Activated CD8-positive, alpha-beta memory T cell treated with anti-CD3 and anti-CD28 coated beads, Interleukin-2, amount 50 U/mL, for 1 hour (primary cell): ENCODE data around the gene SHC1.

ENCODE experiments used
- DNase-seq: peaks from one replicate; pipeline ENCODE4 v3.0.0-alpha.2; 2020; ENCODE audit errors: extremely low read depth

The SHC1 gene

DNA sequence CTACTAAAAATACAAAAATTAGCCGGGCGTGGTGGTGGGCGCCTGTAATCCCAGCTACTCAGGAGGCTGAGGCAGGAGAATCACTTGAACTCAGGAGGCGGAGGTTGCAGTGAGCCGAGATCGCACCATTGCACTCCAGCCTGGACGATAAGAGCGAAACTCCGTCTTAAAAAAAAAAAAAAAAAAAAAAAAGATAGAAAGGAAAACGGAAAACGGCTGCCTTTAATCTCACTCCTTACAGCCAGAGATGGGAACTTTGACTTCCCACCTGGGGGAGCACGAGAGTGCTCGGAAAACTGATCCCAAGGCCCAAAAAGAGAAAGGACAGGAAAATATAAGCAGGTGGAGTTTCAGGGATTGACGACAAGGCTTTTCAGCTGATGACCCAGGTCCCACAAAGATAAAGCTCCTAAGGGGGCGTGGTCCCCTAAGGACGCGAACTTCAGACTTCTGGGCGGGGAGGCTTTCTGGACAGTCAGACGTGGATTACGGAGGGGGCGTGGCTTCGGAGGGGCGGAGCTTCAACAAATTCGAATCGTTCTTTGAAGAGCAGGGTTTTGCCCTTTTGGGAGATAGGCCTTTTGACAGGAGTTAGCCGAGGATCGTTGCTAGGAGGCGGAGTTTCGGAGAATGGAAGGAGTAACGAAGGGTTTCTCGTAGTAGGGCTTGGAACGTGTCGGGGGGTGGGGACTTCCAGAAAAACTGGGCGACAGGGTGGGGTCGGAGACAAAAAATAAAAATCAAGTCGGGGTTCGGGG, 3.0 kb upstream of the SHC1 start:
- DNase-seq: peak; percentile 61

DNA sequence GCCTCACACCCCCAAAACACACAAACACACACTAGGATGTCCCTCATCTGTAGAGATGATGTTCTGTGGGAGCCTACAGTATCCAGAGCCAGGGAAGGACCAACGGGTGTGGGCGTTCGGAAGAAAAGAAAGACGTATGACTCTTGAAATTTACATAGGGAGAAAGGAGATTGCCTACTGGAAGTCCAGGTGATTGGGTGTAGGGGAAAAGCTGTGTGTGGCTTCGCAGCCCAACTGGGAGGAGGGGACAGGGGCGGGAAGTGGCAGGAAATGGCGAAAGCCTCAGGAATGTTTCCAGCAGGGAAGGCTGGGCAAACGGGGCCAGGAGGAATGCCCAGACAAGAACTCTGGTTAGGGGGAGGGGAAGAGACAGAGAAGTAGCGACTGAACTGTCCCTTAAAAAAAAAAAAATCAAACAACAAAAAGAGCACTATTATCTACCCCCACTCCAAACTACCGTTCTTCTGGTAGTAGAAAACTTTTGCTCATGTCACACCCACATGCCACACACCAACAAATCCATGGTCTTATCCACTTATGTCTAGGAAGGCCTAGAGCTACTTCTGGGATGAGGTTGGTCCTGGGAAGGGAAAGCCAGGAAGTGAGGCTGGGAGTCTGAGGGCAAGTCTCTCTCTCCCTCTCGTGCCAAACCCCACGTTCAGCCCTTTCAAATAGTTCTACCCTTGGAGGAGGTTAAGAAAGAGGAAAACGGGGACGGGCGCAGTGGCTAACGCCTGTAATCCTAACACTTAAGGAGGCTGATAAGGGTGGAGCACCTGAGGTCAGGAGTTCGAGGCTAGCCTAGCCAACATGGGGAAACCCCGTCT, 2.2 kb upstream of the SHC1 start:
- DNase-seq: no peak

DNA sequence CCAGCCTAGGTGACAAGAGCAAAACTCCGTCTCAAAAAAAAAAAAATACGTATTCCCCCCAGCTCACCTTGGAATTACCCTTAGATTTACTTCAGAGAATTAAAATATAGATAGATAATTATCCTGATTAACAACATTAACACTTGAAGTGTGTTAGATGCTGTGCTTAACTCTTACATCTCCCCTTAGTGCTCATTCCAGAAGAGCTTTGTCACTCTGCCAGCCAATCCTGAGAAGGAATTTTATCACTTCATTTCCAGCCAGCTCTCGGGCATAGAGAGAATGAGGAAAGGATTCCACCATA, 1.6 kb upstream of the SHC1 start:
- DNase-seq: no peak

DNA sequence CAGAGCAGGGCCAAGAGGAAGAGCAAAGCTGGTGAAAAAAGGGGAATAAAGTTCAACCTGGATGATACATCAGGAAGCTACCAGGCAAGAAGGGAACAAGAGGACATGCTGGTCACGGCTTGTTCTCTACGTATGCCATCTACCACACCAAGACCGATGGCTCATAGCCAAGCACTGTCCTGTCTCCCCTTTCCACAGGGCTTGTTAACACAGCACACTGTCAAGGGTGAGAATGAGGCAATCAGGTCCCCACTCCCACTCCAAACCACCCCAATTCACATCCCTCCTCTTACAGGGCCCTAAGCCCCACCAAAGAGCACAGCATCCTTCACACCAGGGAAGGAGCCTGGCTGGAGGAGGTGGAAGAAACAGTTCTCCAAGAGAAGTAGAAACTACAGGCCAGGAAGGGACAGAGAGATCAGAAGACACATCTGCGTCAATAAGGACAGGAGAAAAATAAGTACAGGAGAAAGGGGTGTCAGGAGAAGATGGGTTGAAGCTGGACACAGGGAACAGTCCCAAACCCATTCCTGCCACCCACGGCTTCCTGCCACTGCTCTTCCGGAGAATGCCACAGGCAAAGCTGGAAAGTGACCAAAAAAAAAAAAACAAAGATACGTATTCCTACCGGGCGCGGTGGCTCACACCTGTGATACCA, 923 bp upstream of the SHC1 start:
- DNase-seq: no peak

DNA sequence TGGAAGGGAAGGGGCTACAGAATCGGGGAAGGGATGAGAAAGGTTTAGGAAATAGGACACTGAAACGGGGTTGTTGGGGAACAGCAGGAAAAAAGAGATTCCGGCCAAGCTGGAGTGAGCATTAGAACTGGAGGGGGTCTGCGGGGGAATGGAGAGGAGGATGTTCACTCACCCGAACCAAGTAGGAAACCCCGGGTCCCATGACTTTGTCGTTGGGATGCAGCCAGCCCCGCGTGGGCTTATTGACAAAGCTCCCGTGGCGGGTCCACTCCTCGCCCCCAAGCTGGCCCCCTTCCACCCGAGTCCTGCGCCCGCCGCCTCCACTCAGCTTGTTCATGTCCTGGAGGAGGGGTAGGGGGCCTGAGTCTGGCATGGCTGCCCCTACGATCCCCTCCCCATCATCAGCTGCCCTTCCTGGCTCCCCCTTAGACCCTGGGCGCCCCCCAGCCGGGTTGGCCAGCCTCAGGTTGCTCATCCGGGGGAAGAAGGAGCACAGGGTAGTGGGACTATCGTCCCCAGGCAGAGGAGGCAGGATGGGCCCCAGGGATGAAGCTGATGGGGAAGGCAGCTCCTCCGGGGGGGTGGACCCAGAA, 591 bp downstream of the SHC1 start:
- DNase-seq: no peak

DNA sequence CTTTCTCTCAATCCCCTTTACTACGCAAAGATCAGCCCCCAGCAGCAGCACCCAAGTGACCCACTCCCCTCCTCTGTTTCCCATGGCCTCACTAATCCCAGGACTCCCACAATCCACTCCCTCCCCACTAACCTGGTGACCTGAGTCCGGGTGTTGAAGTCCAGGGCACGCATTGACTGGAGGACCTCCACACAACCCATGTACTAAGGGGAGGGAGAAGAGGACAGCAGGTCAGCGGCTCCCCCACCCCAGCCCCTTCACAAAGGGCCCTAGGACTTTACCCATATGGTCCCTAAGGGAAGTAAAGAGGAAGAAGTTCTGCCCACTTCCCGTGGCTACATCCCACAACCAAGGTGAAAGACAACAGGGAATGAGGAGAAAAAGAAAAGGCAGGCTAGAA, 1.3 kb downstream of the SHC1 start:
- no peak for DNase-seq

DNA sequence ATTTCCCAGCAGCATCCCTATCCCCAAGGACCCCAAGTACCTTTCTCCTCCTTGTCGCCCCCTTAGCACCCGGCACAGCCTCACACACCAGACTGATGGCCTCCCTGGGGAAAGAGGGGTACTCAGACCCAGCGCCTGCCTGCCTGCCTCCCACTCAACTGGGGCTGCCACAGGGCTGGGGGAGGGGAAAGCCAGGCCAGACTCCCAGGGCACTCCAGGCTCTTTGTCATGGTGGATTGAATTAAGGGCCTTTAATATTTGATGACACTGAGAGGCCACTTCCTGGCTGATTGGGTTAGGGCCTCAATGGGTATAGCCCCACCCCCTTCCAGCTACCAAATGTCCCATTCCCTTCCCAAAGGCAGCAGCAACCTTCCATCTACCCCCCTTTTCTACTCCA, 1.8 kb downstream of the SHC1 start:
- no peak for DNase-seq

DNA sequence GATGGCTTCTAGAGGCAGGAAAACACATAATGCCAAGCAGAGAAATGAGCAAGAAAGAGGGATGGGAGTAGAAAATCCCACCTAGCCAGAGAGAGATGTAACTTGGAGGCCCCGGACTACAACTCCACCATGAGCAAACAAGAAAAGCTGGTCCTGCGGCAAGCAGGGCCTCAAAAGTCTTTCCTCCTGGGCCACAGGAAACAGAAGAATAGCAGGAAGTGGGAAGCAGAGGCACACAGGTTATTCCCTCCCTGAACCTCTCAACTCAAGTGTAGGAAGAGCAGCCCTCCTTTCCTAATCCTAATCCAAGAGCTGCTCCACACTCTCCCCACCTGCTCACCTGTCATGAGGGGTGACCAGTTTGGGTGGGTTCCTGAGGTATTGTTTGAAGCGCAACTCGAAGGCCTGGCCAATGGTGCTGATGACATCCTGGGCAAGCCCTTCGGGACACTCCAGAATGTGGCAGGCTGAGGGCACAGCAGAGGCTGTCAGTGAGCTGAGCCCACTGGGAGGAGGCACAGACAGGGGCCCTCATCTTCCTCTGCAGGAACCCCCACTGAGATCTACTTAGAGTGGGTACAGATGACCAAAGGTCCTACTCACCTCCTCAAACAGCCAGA, 3.1 kb downstream of the SHC1 start:
- DNase-seq: no peak

DNA sequence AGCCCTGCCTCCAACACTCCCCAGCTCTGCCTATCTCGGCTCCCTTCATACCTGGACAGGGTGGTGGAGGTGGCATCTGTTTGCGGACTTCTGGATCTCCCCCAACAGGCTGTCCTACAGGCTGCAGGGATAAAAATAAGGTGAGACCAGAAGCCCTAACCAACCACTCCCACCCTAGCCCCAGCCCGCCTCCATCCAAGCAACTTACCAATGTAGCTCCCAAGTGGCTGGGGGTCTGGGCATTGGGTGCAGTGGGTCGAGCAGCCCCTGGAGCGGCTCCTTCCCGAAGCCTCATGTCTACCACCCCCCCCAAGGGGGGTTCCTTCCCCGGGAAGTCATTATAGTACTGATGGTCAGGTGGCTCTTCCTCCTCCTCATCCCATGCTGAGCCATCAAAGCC, 4.4 kb downstream of the SHC1 start:
- no peak for DNase-seq

DNA sequence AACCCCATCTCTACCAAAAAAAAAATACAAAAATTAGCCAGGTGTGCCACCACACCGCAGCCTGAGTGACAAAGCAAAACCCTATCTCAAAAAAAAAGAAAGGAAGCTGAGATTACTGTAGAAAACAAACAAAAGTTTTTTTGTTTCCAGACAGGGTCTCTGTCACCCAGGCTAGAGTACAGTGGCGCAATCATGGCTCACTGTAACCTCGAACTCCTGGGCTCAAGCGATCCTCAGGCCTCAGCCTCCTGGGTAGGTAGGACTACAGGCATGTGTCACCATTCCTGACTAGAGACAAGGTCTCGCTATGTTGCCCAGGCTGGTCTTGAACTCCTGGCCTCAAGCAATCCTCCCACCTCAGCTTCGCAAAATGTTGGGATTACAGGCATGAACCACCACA, 6.2 kb downstream of the SHC1 start:
- DNase-seq: no peak

DNA sequence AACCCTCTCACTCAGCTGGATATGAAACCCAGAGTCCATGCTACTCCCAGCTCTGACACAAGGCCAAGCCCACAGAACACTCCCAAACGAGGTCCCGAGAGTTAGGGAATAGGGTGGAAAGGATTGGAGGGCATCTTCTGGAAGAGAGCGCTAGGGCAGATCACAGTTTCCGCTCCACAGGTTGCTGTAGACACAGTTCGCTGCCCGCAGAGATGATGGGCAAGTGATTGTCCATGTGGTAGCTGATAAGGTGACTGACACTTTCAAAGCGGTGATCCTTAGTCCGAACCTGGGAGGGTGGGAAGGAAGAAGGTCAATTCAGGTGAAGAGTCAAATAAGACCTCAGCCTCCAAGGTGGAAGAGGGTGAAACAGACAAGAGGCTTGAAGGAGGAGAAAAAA, 6.9 kb downstream of the SHC1 start:
- no peak for DNase-seq

DNA sequence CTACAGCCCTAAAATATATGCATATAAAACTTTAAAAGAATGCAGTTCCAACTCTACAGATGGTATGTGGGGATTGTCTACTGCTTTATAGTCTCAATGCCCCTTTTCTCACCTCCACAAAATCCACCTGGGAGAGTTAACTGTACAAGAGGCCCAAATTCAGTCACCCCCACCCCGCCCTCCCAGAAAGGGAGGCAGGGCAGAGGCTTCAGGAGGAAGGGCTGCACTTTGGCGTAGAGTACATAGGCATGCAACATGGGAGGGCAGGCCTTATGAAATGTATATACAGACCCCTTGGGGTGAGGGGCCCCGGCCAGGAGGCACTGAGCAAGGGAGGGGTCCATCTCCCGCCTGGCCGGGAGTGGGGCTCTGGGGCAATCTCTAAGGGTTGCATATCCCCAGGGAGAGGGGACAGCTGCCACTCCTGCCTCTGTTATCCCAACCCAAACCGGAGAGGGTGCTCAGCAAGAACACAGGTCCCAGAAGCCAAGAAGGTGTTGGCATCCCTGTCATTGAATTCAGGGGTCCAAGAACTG, 7.7 kb downstream of the SHC1 start:
- DNase-seq: no peak

DNA sequence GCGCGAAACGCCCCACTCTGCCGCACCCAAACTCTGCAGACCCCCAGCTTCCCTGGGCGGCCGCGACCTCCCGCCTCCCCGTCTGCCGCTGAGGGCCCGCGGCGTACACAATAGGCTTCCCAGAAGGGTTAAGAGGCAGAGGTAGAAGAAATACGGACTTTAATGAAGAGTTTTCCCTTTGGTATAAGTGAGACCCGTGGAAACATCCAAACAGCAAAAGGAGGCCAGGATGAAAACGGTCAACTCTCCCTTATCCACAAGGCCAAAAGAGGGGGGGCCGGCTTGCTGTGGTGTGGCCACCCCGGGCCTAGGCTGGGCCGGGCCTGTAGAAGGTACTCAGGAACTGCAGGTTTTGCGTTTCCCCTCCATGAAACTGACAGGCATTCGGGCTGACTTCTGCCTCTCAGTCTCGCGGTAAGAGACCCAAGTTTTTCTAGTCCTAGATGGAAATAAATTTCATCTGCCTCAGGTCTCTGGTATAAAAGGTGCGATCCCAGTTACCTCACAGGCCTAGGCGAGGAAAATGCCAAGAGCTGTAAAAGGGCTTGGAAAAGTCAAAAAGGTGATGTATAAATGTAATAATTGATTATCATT, 8.3 kb downstream of the SHC1 start:
- no peak for DNase-seq

DNA sequence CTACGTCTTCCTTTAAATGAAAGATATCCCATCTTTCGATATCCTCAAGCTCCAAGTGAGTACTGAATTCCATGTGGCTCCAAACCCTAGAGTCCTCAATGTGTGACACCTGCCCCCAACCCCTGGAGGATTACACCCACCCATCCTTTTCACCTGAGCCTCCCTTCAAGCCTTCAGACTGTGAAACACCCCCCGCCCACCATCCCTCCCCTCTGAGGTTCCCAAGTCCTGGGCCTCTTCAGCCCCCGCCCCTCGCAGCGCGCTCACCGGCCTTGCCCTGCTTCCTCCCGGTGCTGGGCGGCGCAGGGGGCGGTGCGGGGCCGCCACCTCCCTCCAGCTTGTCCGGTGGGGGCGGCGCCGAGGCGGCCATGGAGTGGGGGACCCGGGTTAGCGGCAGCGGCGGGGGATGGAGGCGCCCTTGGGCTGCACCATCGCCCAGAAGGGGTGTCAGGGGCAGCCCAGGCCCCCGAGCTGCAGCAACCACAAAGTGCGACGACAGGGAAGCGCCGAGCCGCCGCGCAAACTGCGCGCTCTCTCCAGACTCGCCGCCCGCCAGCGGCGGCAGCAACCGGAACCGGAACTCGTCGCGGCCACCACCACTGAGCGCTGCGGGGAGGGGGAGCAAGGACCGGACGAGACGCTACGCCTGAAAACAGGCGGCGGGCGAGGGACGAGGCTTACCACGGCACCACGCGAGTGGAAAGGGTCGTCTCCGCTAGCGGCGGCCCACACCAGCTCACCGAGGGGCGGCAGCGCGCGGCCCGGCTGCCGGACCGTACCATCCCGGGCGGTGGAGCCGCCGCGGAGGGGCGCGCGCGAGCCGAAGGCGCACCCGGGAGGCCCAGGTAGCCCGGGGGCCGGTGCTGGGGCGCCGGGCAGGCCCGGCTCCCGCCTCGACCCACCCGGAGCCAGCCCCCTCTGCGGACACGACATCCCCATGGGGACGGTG, 9.1 kb downstream of the SHC1 start, which contains the start of gene PYGO2:
PYGO2 (minus strand) TSS at position 576 of the 949 bp plus-strand sequence; CDS start at position 370, 206 bp downstream.
- peak; percentile 36 for DNase-seq

DNA sequence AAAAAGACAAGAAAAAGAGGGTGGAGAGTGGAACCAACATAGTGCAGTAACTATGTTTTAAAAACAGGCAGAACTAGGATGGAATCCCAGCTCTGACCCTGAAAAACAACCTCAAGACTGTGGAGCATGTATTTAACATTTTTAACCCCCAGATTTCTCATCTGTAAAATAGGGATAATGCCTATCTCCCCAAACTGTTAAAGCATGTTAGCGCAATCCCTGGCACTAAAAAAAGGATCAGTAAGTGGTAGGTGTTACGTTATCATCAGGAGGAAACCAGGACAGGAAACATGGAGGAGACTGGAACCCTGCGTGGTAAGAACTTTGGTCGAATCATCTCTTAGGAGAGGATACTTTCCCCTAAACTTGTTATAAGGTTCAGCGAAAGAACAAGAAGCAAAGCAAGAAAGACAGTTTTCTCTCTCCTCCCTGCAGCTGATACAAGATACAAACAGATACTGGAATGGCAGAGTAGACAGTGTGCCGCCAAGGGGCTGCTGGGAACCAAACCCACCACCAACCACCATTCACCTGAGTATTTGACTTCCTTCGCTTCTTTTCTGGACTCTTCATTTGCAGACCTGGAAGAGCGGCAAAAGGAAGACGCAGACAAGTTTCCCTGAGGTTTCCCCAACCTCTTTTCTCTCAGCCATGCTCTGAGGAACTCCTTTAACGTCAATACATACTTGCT, 10.0 kb downstream of the SHC1 start:
- DNase-seq: no peak

DNA sequence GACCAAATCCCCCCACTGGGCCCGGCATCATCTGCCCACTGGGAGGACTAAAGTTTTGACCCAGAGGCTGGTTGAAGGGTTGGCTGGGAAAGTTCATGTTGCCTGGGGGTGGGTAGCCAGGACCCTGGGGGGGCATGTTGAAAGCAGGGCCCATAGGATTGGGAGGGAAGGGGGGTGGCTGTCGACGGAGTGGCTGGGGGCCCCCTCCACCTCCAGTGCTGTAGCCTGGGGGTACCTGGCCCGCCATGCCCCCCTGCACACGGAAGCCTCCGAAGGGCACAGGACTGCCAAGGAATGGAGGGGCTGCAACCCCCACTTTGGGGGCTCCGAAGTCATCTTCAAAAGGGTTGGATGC, 11.1 kb downstream of the SHC1 start:
- DNase-seq: no peak

DNA sequence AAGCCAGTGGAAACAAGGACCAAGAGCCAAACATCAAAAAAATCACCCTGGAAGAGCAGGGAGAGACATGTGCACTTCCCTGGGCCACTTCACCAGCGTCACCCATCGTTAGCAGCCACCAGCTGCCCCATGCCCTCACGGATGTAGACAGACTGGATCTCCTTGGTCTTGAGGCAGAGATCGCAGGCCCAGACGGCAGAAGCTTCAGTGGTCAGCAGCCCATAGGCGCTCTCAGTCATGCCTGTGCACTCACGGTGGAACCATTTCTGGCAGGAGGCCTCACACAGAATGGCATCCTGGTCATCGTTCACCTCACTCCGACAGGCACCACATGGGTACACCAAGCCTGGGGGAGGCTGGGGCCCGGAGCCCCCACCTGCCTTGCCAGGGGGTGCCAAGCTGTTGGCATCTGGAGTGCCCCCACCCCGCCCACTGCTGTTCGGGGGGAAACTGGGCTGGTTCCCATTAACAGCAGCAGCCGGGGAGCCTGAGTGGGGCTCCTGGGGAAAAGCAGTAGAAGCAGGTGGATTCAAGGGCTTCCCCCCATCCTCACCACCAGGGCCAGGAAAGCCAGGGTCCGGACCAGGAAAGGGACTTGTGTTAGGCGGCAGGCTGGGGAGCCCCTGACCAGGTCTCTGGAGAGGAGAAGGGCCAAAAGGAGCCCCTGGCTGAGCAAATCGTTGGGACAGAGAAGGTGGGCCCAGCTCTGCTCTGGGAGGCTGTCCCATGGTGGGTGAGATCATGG, 11.7 kb downstream of the SHC1 start:
- DNase-seq: no peak

DNA sequence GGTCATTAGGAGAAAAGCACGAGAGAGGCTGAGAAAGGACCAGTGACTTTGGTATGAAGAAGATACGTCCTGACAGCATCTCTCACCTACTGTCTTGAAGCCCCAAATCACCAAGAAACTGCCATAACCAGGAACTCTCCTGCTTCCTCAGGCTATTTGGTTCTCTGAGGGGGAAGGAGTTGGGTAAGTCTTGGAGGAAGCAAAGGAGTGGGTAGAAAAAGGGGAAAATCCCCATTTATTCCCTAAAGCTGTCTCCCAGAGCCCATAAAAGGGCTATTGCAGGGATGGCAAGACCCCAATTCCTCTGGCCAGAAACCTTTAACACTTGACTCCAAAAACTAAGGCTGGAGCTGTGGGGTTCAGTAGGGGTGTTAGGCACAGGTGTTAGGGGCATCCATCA, 12.5 kb downstream of the SHC1 start:
- DNase-seq: no peak

DNA sequence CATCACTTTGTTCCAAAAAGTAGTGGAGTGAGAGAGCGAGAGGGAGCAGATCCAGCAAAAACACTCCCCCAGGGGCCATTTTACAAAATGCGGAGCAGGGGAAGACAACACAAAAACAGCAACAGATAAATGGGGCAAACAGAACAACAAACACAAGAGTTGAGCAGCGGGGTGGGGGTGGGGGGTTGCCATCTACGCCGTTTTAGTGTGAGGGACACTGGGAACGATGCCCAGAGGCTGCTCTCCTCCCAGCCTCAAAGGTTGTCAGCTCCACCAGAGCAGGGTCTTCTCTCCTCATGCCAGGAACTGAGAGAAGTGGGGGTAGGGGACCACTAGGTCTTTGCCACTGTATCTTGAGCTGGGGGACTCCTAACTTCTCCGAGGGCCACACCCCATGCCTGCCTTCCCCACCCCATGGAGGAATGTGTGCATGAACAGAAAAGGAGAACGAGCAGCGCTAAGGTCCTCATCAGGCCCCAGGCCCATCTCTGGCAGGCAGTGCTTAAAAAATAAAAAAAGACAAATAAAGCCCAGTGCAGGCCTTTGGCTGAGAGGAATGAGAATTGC, 13.4 kb downstream of the SHC1 start:
- no peak for DNase-seq
